ENCODE measurements around the gene SEC22C. TPM values are rescaled to one million over a fixed set of nuclear protein-coding genes. Genes with fewer than 3 reads are reported as not detected.

SEC22C gene
- total and polyA plus RNA-seq, 2 donors (not counting 1 experiment from before 2014, with no cell fraction given): 50.8 to 86.0 TPM

- Histone ChIP-seq H4K20me1 (ENCODE audit: control insufficient read depth, extremely low read depth, insufficient read depth, low read length) (no peaks in the 10 kb centered on the region), H3K9ac (ENCODE audit: insufficient read depth, low read length) (peak overlapping the region; percentile 72), H3K4me2 (ENCODE audit: extremely low read depth, insufficient read depth, low read length) (peak overlapping the region; percentile 98), H3K9me3 (ENCODE audit: control insufficient read depth, insufficient read depth, low read depth, low read length) (no peaks in the 10 kb centered on the region), H3K4me1 (ENCODE audit: control insufficient read depth, extremely low read depth, insufficient read depth, low read length) (peaks cover 5% of the 10 kb centered on the region), H2AFZ (ENCODE audit: low read length) (peak overlapping the region; percentile 23), H3K27me3 (ENCODE audit: control insufficient read depth, insufficient read depth, low read length) (no peaks in the 10 kb centered on the region), H3K36me3 (ENCODE audit: control insufficient read depth, insufficient read depth, low read length) (peaks cover 2% of the 10 kb centered on the region), H3K27ac (ENCODE audit: insufficient read depth, low read length) (peak overlapping the region; percentile 81), H3K4me3 (replicated peaks in 1 of 4; ENCODE audit: control extremely low read depth in 1 of 4, insufficient read depth in 1 of 4, low read depth in 3 of 4, low read length in 4 of 4) (peak overlapping the region; percentile 52 to 74 (median 68)), H3K79me2 (ENCODE audit: control insufficient read depth, insufficient read depth, low read length) (peaks cover 8% of the 10 kb centered on the region)
- no peak for TF ChIP-seq EZH2 (IDR thresholded peaks at IDR 0.05; ENCODE audit: low read length, missing control alignments)
- TF ChIP-seq CTCF (conservative IDR thresholded peaks at IDR 0.05 in 1 of 2, IDR thresholded peaks at IDR 0.05 in 1 of 2; ENCODE audit: low read depth in 1 of 2, low read length in 2 of 2): no peak
- DNase-seq (ENCODE audit: low read depth in 2 of 2): no peak
Measured at GRCh38 chr3:42590989-42591756, 9.4 kb upstream of the SEC22C start.

- H3K4me3 ChIP-seq (replicated peaks in 1 of 4; ENCODE audit: control extremely low read depth in 1 of 4, insufficient read depth in 1 of 4, low read depth in 3 of 4, low read length in 4 of 4): peak overlapping the region in 2 of 4 experiments; percentile 70 to 74
- H3K4me2 ChIP-seq (ENCODE audit: extremely low read depth, insufficient read depth, low read length): no peak overlapping the region
- no peak overlapping the region for H3K27ac ChIP-seq (ENCODE audit: insufficient read depth, low read length)
- H3K27me3 ChIP-seq (ENCODE audit: control insufficient read depth, insufficient read depth, low read length): no peaks in the 10 kb centered on the region
- no peaks in the 10 kb centered on the region for H3K9me3 ChIP-seq (ENCODE audit: control insufficient read depth, insufficient read depth, low read depth, low read length)
- peaks cover 2% of the 10 kb centered on the region for H3K36me3 ChIP-seq (ENCODE audit: control insufficient read depth, insufficient read depth, low read length)
- DNase-seq (ENCODE audit: low read depth in 2 of 2): no peak
- H4K20me1 ChIP-seq (ENCODE audit: control insufficient read depth, extremely low read depth, insufficient read depth, low read length): no peaks in the 10 kb centered on the region
- peaks cover 5% of the 10 kb centered on the region for H3K4me1 ChIP-seq (ENCODE audit: control insufficient read depth, extremely low read depth, insufficient read depth, low read length)
- no peak overlapping the region for H2AFZ ChIP-seq (ENCODE audit: low read length)
- peaks cover 8% of the 10 kb centered on the region for H3K79me2 ChIP-seq (ENCODE audit: control insufficient read depth, insufficient read depth, low read length)
- TF ChIP-seq EZH2 (IDR thresholded peaks at IDR 0.05; ENCODE audit: low read length, missing control alignments): no peak
- no peak for TF ChIP-seq CTCF (conservative IDR thresholded peaks at IDR 0.05 in 1 of 2, IDR thresholded peaks at IDR 0.05 in 1 of 2; ENCODE audit: low read depth in 1 of 2, low read length in 2 of 2)
- no peak overlapping the region for H3K9ac ChIP-seq (ENCODE audit: insufficient read depth, low read length)
Measured at GRCh38 chr3:42589382-42590109, 7.8 kb upstream of the SEC22C start.

GRCh38 chr3:42588625-42589024 lies 6.9 kb upstream of the SEC22C start:
- Histone ChIP-seq H3K9ac (ENCODE audit: insufficient read depth, low read length) (no peak overlapping the region), H3K4me1 (ENCODE audit: control insufficient read depth, extremely low read depth, insufficient read depth, low read length) (peaks cover 5% of the 10 kb centered on the region), H4K20me1 (ENCODE audit: control insufficient read depth, extremely low read depth, insufficient read depth, low read length) (no peaks in the 10 kb centered on the region), H3K4me2 (ENCODE audit: extremely low read depth, insufficient read depth, low read length) (no peak overlapping the region), H2AFZ (ENCODE audit: low read length) (no peak overlapping the region), H3K4me3 (replicated peaks in 1 of 4; ENCODE audit: control extremely low read depth in 1 of 4, insufficient read depth in 1 of 4, low read depth in 3 of 4, low read length in 4 of 4) (no peak overlapping the region), H3K36me3 (ENCODE audit: control insufficient read depth, insufficient read depth, low read length) (no peaks in the 10 kb centered on the region), H3K79me2 (ENCODE audit: control insufficient read depth, insufficient read depth, low read length) (peaks cover 8% of the 10 kb centered on the region), H3K27me3 (ENCODE audit: control insufficient read depth, insufficient read depth, low read length) (no peaks in the 10 kb centered on the region), H3K9me3 (ENCODE audit: control insufficient read depth, insufficient read depth, low read depth, low read length) (no peaks in the 10 kb centered on the region), H3K27ac (ENCODE audit: insufficient read depth, low read length) (no peak overlapping the region)
- TF ChIP-seq CTCF (conservative IDR thresholded peaks at IDR 0.05 in 1 of 2, IDR thresholded peaks at IDR 0.05 in 1 of 2; ENCODE audit: low read depth in 1 of 2, low read length in 2 of 2) (no peak), EZH2 (IDR thresholded peaks at IDR 0.05; ENCODE audit: low read length, missing control alignments) (no peak)
- DNase-seq (ENCODE audit: low read depth in 2 of 2): no peak
